Suprapubic skin (tissue), 4 donors: ENCODE measurements around the gene FKBP4. TPM values are rescaled to one million over a fixed set of nuclear protein-coding genes. Genes with fewer than 3 reads are reported as not detected.
A peak's percentile ranks its signal among the peaks of the same experiment; 100 is the strongest.

Experiments used
- DNase-seq, 2 donors: peaks; one replicate each; pipeline ENCODE4 v3.0.0-alpha.2; 2019; ENCODE audit warnings: low spot score in 2 of 2
- H3K27ac ChIP-seq: fragments of 200-600 bp; sonication (generic); one replicate; pipeline ENCODE4 v1.5.1; 2019
- H3K27me3 ChIP-seq: fragments of 200-600 bp; sonication (generic); one replicate; pipeline ENCODE4 v1.5.1; 2019
- H3K36me3 ChIP-seq: fragments of 200-600 bp; sonication (generic); one replicate; pipeline ENCODE4 v1.5.1; 2019
- H3K4me1 ChIP-seq: fragments of 200-600 bp; sonication (generic); one replicate; pipeline ENCODE4 v1.5.1; 2019
- H3K4me3 ChIP-seq: fragments of 200-600 bp; sonication (generic); one replicate; pipeline ENCODE4 v1.5.1; 2019; ENCODE audit warnings: mild to moderate bottlenecking
- H3K9me3 ChIP-seq: fragments of 200-600 bp; sonication (generic); one replicate; pipeline ENCODE4 v1.5.1; 2019
- EP300 ChIP-seq: sonication (generic); formaldehyde crosslinking; IDR thresholded peaks from one replicate; pipeline ENCODE4 v1.6.1; 2017; ENCODE audit warnings: antibody characterized with exemption
- POLR2A ChIP-seq, 2 donors: fragments of 450-650 bp; IDR thresholded peaks; one replicate each; pipeline ENCODE4 v1.6.1; 2017; ENCODE audit warnings: antibody characterized with exemption in 2 of 2, mild to moderate bottlenecking in 2 of 2, moderate library complexity in 2 of 2
- POLR2AphosphoS5 ChIP-seq, 3 donors: sonication (generic); formaldehyde crosslinking; IDR thresholded peaks; one replicate each; pipeline ENCODE4 v1.6.1; 2017; ENCODE audit warnings: antibody characterized with exemption in 3 of 3
- WGBS: methylation state at CpG from one replicate; pipeline ENCODE4 v1.1.5; 2018; 5-methylcytosine and 5-hydroxymethylcytosine counted together
- total RNA-seq, 4 donors: library from RNA; depleted of rRNA; stranded (reverse); fragments of >200 nt; gene quantifications; one replicate each; pipeline ENCODE4 v1.1.0, GENCODE V29; 2016
- TF ChIP-seq, protein P1 (sequence below), 2 donors: fragments of 200-600 bp in 1 of 2; fragments of 450-650 bp in 1 of 2; sonication (generic) in 1 of 2; IDR thresholded peaks; one replicate each; pipeline ENCODE4 v1.5.1; 2016 to 2019; ENCODE audit warnings: antibody characterized with exemption in 2 of 2, mild to moderate bottlenecking in 1 of 2, moderate library complexity in 1 of 2

FKBP4 gene
- total RNA-seq, 4 donors from 2014 or later, result 54.3 to 65.6 (median 59.5) TPM

- H3K27me3 ChIP-seq, result no peaks in the 10 kb centered on the region
- peak overlapping the region; percentile 82 for H3K27ac ChIP-seq
- TF ChIP-seq, protein P1, sequence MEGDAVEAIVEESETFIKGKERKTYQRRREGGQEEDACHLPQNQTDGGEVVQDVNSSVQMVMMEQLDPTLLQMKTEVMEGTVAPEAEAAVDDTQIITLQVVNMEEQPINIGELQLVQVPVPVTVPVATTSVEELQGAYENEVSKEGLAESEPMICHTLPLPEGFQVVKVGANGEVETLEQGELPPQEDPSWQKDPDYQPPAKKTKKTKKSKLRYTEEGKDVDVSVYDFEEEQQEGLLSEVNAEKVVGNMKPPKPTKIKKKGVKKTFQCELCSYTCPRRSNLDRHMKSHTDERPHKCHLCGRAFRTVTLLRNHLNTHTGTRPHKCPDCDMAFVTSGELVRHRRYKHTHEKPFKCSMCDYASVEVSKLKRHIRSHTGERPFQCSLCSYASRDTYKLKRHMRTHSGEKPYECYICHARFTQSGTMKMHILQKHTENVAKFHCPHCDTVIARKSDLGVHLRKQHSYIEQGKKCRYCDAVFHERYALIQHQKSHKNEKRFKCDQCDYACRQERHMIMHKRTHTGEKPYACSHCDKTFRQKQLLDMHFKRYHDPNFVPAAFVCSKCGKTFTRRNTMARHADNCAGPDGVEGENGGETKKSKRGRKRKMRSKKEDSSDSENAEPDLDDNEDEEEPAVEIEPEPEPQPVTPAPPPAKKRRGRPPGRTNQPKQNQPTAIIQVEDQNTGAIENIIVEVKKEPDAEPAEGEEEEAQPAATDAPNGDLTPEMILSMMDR (IDR thresholded peaks at IDR 0.05), result no peak
- TF ChIP-seq EP300 (no peak), POLR2AphosphoS5 (IDR thresholded peaks at IDR 0.05) (no peak), POLR2A (IDR thresholded peaks at IDR 0.05) (no peak)
- 5% methylated on average over 30 of the region's 49 CpGs for WGBS
- DNase-seq, result peak in 1 of 2 donors; percentile 81
- H3K4me3 ChIP-seq, result peak overlapping the region; percentile 82
- no peaks in the 10 kb centered on the region for H3K9me3 ChIP-seq
- peaks cover 18% of the 10 kb centered on the region for H3K36me3 ChIP-seq
- peaks cover 29% of the 10 kb centered on the region for H3K4me1 ChIP-seq
Measured at GRCh38 chr12:2794191-2794735, 507 bp upstream of the FKBP4 start.

GRCh38 chr12:2795291-2796186 lies 769 bp downstream of the FKBP4 start:
- Histone ChIP-seq H3K4me1 (peaks cover 39% of the 10 kb centered on the region), H3K36me3 (peaks cover 31% of the 10 kb centered on the region), H3K27me3 (no peaks in the 10 kb centered on the region), H3K9me3 (no peaks in the 10 kb centered on the region), H3K27ac (peak overlapping the region; percentile 82), H3K4me3 (peak overlapping the region; percentile 82)
- peak; percentile 84 to 90 for DNase-seq
- WGBS, result 0% methylated on average over 13 of the region's 111 CpGs
- TF ChIP-seq EP300, result no peak
- TF ChIP-seq POLR2A (IDR thresholded peaks at IDR 0.05), result no peak
- TF ChIP-seq, protein P1 (IDR thresholded peaks at IDR 0.05), result no peak
- no peak for TF ChIP-seq POLR2AphosphoS5 (IDR thresholded peaks at IDR 0.05)

- peak in 1 of 2 donors; percentile 34 for DNase-seq
- 7% methylated on average over 14 of the region's 14 CpGs for WGBS
- Histone ChIP-seq H3K36me3 (peaks cover 38% of the 10 kb centered on the region), H3K4me3 (peak overlapping the region; percentile 82), H3K4me1 (peaks cover 46% of the 10 kb centered on the region), H3K9me3 (no peaks in the 10 kb centered on the region), H3K27ac (peak overlapping the region; percentile 82), H3K27me3 (no peaks in the 10 kb centered on the region)
- TF ChIP-seq, protein P1 (IDR thresholded peaks at IDR 0.05), result no peak
- no peak for TF ChIP-seq EP300
- no peak for TF ChIP-seq POLR2A (IDR thresholded peaks at IDR 0.05)
- TF ChIP-seq POLR2AphosphoS5 (IDR thresholded peaks at IDR 0.05), result no peak
Measured at GRCh38 chr12:2796187-2796666, 1.5 kb downstream of the FKBP4 start.

- peaks cover 52% of the 10 kb centered on the region for H3K36me3 ChIP-seq
- no peaks in the 10 kb centered on the region for H3K9me3 ChIP-seq
- 84% methylated on average over 7 of the region's 7 CpGs for WGBS
Measured at GRCh38 chr12:2797721-2798418, 3.1 kb downstream of the FKBP4 start.

DNA sequence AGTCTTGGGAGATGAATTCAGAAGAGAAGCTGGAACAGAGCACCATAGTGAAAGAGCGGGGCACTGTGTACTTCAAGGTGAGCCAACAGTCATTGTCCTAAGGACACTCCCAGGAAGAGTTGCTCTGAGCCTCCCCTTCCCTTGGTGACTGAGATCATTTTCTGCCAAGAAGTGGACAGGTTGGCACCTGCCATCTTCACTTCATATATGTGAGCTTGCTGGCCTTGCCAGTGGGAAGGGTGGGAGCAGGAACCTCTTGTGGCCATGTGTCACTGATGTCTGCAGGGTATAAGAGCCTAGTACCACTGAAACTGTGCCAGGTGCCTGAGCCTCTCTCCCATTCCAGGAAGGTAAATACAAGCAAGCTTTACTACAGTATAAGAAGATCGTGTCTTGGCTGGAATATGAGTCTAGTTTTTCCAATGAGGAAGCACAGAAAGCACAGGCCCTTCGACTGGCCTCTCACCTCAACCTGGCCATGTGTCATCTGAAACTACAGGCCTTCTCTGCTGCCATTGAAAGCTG lies 5.3 kb downstream of the FKBP4 start:
- no peak for DNase-seq
- peaks cover 45% of the 10 kb centered on the region for H3K4me1 ChIP-seq

More at GRCh38 chr12:2797721-2798418, 3.1 kb downstream of the FKBP4 start:
- TF ChIP-seq POLR2A (IDR thresholded peaks at IDR 0.05) (no peak), EP300 (no peak)
- H3K4me1 ChIP-seq, result peaks cover 51% of the 10 kb centered on the region
- no peak overlapping the region for H3K4me3 ChIP-seq
- no peak for DNase-seq
- H3K27ac ChIP-seq, result no peak overlapping the region
- H3K27me3 ChIP-seq, result no peaks in the 10 kb centered on the region

More for the DNA sequence above, 5.3 kb downstream of the FKBP4 start:
- no peak overlapping the region for H3K4me3 ChIP-seq
- TF ChIP-seq, protein P1 (IDR thresholded peaks at IDR 0.05), result no peak
- no peak for TF ChIP-seq EP300
- no peak for TF ChIP-seq POLR2A (IDR thresholded peaks at IDR 0.05)
- TF ChIP-seq POLR2AphosphoS5 (IDR thresholded peaks at IDR 0.05), result peak in 1 of 3 donors; percentile 19
- H3K27ac ChIP-seq, result peak overlapping the region; percentile 8
- 54% methylated on average over 3 of the region's 3 CpGs for WGBS
- no peaks in the 10 kb centered on the region for H3K27me3 ChIP-seq
- H3K36me3 ChIP-seq, result peaks cover 75% of the 10 kb centered on the region
- no peaks in the 10 kb centered on the region for H3K9me3 ChIP-seq
